ENCODE results near the gene GRB14.

- TF ChIP-seq EP300 (IDR thresholded peaks at IDR 0.05; ENCODE audit: borderline replicate concordance) (no peak), RAD21 (IDR thresholded peaks at IDR 0.05; ENCODE audit: low read depth) (no peak), YY1 (IDR thresholded peaks at IDR 0.05; ENCODE audit: low read depth) (no peak), MAX (IDR thresholded peaks at IDR 0.05) (no peak), FOXM1 (IDR thresholded peaks at IDR 0.05; ENCODE audit: borderline replicate concordance, low read depth) (no peak)
Observed at GRCh38 chr2:164458792-164459191, 162.5 kb downstream of the GRB14 start.
